BJ (cell line): ENCODE measurements around the gene BARX1. TPM values are rescaled to one million over a fixed set of nuclear protein-coding genes. Genes with fewer than 3 reads are reported as not detected.
"Not testable (repeated sequence)": the region's sequence is repeated elsewhere in the genome, so short reads cannot be mapped to it uniquely, and the experiment has no call there.

Experiments used
- CTCF ChIA-PET: fragments of 350-600 bp; formaldehyde crosslinking; extraction: SDS; loops from one replicate; lab custom pipeline; 2021; ENCODE audit warnings: antibody characterized with exemption, inconsistent platforms; lab: Yijun Ruan, JAX
- POLR2A ChIA-PET: fragments of 300-600 bp; sonication (Branson Sonifier 250); formaldehyde crosslinking; extraction: SDS; loops from one replicate; lab custom pipeline; 2021; ENCODE audit warnings: antibody characterized with exemption; lab: Charles Lee
- DNase-seq: peaks from one replicate; pipeline ENCODE4 v3.0.0-alpha.2; 2011; ENCODE audit warnings: low read depth
- H3K27me3 ChIP-seq: 2 replicates; pipeline ENCODE4 v1.6.0; 2011; ENCODE audit warnings: low read length; ENCODE audit not compliant: control insufficient read depth, insufficient read depth
- H3K36me3 ChIP-seq: 2 replicates; pipeline ENCODE4 v1.5.1; 2011; ENCODE audit warnings: low read length; ENCODE audit not compliant: control insufficient read depth, insufficient read depth
- H3K4me3 ChIP-seq: 2 replicates; pipeline ENCODE4 v1.5.1; 2011; ENCODE audit warnings: low read depth, mild to moderate bottlenecking, control low read depth, low read length
- CTCF ChIP-seq: IDR thresholded peaks from 2 replicates; pipeline ENCODE4 v1.5.1; 2011; ENCODE audit warnings: low read depth, mild to moderate bottlenecking, control low read depth, inconsistent platforms, low read length, moderate library complexity; ENCODE audit not compliant: insufficient read depth
- polyA plus RNA-seq: library from polyadenylated mRNA; depleted of rRNA; stranded (reverse); fragments of >200 nt; gene quantifications from 2 replicates; pipeline ENCODE4 v1.2.3, GENCODE V29; 2011

Gene BARX1
- polyA plus RNA-seq, 1 experiment, result not detected

DNA sequence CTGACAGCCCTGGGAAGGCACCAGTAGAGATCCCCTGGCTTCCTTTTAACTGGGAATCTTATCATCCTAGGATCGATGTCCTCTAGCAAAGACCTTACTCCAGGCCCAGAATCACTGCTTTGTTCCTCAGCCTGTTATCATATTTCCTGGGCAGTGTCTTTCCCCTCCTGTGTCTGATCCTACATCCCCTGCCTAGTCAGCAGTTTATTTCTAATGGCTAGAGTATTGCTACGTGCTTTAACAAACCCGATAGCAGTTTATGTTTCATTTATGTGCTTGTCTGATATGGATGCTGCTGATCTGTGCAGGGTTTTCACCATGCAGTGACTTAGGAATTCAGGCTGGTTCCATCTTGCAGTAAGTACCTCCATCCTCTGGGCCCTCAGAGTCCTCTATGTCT lies 20.9 kb upstream of the BARX1 start:
- DNase-seq, result no peak
- ChIA-PET POLR2A (no interaction called here), CTCF (interaction anchor here (0.6 to 1.5 kb wide), 4 partner anchors 10 to 868 kb away, joined by 3 to 7 read pairs (median 4); no protein-coding TSS in a partner anchor)
- no peak for TF ChIP-seq CTCF
- H3K4me3 ChIP-seq, result no peak overlapping the region
- H3K36me3 ChIP-seq, result no peaks in the 10 kb centered on the region
- H3K27me3 ChIP-seq, result peaks cover 1% of the 10 kb centered on the region; the same call in 1 of the 2 replicates

GRCh38 chr9:93975262-93975661 lies 20.1 kb upstream of the BARX1 start:
- no peak for DNase-seq
- no peak for TF ChIP-seq CTCF
- ChIA-PET POLR2A (no interaction called here), CTCF (interaction anchor here (1.2 kb wide), 1 partner anchor 10 kb away, joined by 5 read pairs; no protein-coding TSS in a partner anchor)
- H3K4me3 ChIP-seq, result no peak overlapping the region
- H3K27me3 ChIP-seq, result peaks cover 1% of the 10 kb centered on the region; the same call in 1 of the 2 replicates
- no peaks in the 10 kb centered on the region for H3K36me3 ChIP-seq

- no peak for DNase-seq
- CTCF ChIA-PET, result interaction anchor here (1.4 kb wide), 1 partner anchor 291 kb away, joined by 4 read pairs; no protein-coding TSS in a partner anchor
- Histone ChIP-seq H3K4me3 (no peak overlapping the region), H3K27me3 (no peaks in the 10 kb centered on the region; the same call in 1 of the 2 replicates), H3K36me3 (no peaks in the 10 kb centered on the region)
- POLR2A ChIA-PET, result no interaction called here
- TF ChIP-seq CTCF, result no peak
These were observed 19.0 kb upstream of the BARX1 start for GRCh38 chr9:93974151-93974550.

DNA sequence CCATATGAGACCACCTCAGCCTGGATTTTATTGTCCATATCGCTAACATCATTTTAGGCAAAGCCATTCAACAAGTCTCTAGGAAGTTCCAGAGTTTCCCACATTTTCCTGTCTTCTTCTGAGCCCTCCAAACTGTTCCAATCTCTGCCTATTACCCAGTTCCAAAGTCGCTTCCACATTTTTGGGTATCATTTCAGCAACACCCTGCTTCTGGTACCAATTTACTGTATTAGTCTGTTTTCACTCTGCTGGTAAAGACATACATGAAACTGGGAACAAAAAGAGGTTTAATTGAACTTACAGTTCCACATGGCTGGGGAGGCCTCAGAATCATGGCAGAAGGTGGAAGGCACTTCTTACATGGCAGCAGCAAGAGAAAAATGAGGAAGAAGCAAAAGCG lies 17.5 kb upstream of the BARX1 start:
- H3K36me3 ChIP-seq, POLR2A ChIA-PET, H3K27me3 ChIP-seq, DNase-seq, H3K4me3 ChIP-seq: not testable (repeated sequence)
- CTCF ChIA-PET, result interaction anchor here (1.8 kb wide), 1 partner anchor 8 kb away, joined by 3 read pairs; no protein-coding TSS in a partner anchor

DNA sequence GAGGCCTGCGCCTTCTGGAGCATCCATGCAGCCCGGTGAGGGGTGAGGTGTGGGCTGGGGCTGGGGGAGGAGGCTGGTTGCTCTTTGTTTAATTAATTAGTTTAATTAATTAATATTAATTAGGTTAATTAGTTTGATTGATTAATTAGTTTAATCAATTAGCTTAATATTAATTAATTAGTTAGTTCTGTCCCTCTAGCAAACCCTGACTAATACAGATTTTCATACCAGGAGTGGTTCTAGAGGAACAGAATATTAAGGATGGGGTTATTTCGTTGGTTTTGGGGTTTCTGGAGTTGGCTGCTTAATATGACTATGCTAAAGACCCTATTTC lies 14.1 kb upstream of the BARX1 start:
- Histone ChIP-seq H3K36me3 (no peaks in the 10 kb centered on the region), H3K27me3 (no peaks in the 10 kb centered on the region; the same call in none of the 2 replicates), H3K4me3 (no peak overlapping the region)
- TF ChIP-seq CTCF, result no peak
- POLR2A ChIA-PET, result no interaction called here
- DNase-seq, result no peak
- CTCF ChIA-PET, result interaction anchor here (0.6 to 2.3 kb wide), 2 partner anchors 287 to 681 kb away, joined by 3 to 8 read pairs; no protein-coding TSS in a partner anchor
